Activated CD4-positive, alpha-beta T cell treated with anti-CD3 and anti-CD28 coated beads for 1 hour (primary cell): ENCODE data around the gene BAZ1B.
"Not testable (repeated sequence)": the region's sequence is repeated elsewhere in the genome, so short reads cannot be mapped to it uniquely, and the experiment has no call there.

Experiments
- DNase-seq: peaks from one replicate; pipeline ENCODE4 v3.0.0-alpha.2; 2020

The BAZ1B gene

GRCh38 chr7:73442903-73443500, 79.1 kb downstream of the BAZ1B start:
- DNase-seq = no peak

GRCh38 chr7:73442222-73442902, 79.7 kb downstream of the BAZ1B start:
- DNase-seq = no peak

- no peak for DNase-seq
Measured at GRCh38 chr7:73439410-73439704, 82.7 kb downstream of the BAZ1B start.

GRCh38 chr7:73438547-73439409, 83.3 kb downstream of the BAZ1B start:
- no peak for DNase-seq

- DNase-seq = no peak
Measured at GRCh38 chr7:73437621-73438416, 84.3 kb downstream of the BAZ1B start.

GRCh38 chr7:73437091-73437490, 85.0 kb downstream of the BAZ1B start:
- DNase-seq = no peak

- DNase-seq = no peak
Measured at GRCh38 chr7:73436031-73436929, 85.8 kb downstream of the BAZ1B start.

GRCh38 chr7:73435471-73436009, 86.6 kb downstream of the BAZ1B start:
- no peak for DNase-seq

GRCh38 chr7:73434701-73435069, 87.4 kb downstream of the BAZ1B start:
- DNase-seq = no peak

GRCh38 chr7:73433924-73434700, 88.0 kb downstream of the BAZ1B start:
- no peak for DNase-seq

- no peak for DNase-seq
Measured at GRCh38 chr7:73432676-73433075, 89.4 kb downstream of the BAZ1B start.

- DNase-seq = no peak
Measured at GRCh38 chr7:73431041-73431835, 90.9 kb downstream of the BAZ1B start.

GRCh38 chr7:73430540-73430939, 91.6 kb downstream of the BAZ1B start:
- DNase-seq = not testable (repeated sequence)

- DNase-seq = no peak
Measured at GRCh38 chr7:73429622-73430505, 92.2 kb downstream of the BAZ1B start.

GRCh38 chr7:73429215-73429614, 92.9 kb downstream of the BAZ1B start:
- no peak for DNase-seq

- no peak for DNase-seq
Measured at GRCh38 chr7:73427902-73428787, 93.9 kb downstream of the BAZ1B start.

GRCh38 chr7:73426016-73426415, 96.1 kb downstream of the BAZ1B start:
- DNase-seq = no peak

GRCh38 chr7:73425356-73425983, 96.6 kb downstream of the BAZ1B start:
- DNase-seq = no peak
